Measurements from ENCODE around the gene RSPO1. TPM values are rescaled to one million over a fixed set of nuclear protein-coding genes. Genes with fewer than 3 reads are reported as not detected.
"Not testable (repeated sequence)": the region's sequence is repeated elsewhere in the genome, so short reads cannot be mapped to it uniquely, and the experiment has no call there.

RSPO1 gene
- total RNA-seq, 1 donor from 2014 or later = not detected

GRCh38 chr1:37614105-37614504 lies 20.6 kb downstream of the RSPO1 start:
- no peak for DNase-seq

- no peak for DNase-seq
These were observed 22.5 kb downstream of the RSPO1 start for GRCh38 chr1:37612186-37612585.

- DNase-seq = no peak
These were observed 24.7 kb downstream of the RSPO1 start for GRCh38 chr1:37609994-37610393.

- DNase-seq = no peak
These were observed 25.7 kb downstream of the RSPO1 start for GRCh38 chr1:37609002-37609401.

GRCh38 chr1:37606481-37607263 lies 28.0 kb downstream of the RSPO1 start:
- no peak for DNase-seq

- DNase-seq = no peak
These were observed 28.8 kb downstream of the RSPO1 start for GRCh38 chr1:37605806-37606474.

GRCh38 chr1:37605061-37605650 lies 29.5 kb downstream of the RSPO1 start:
- DNase-seq = no peak

- DNase-seq = no peak
These were observed 31.7 kb downstream of the RSPO1 start for GRCh38 chr1:37602750-37603694.

GRCh38 chr1:37601441-37601840 lies 33.3 kb downstream of the RSPO1 start:
- DNase-seq = no peak

GRCh38 chr1:37599940-37600339 lies 34.8 kb downstream of the RSPO1 start:
- no peak for DNase-seq

- no peak for DNase-seq
These were observed 38.5 kb downstream of the RSPO1 start for GRCh38 chr1:37596182-37596667.

- peak; percentile 89 for DNase-seq
These were observed 39.1 kb downstream of the RSPO1 start, which contains the start of gene GNL2 for GRCh38 chr1:37595440-37596181. TSS of gene GNL2 (minus strand) at chr1:37595937. CDS start at chr1:37595822, 115 bp downstream.

GRCh38 chr1:37593726-37594125 lies 41.0 kb downstream of the RSPO1 start:
- DNase-seq = no peak

GRCh38 chr1:37588939-37589338 lies 45.8 kb downstream of the RSPO1 start:
- no peak for DNase-seq

- DNase-seq = not testable (repeated sequence)
These were observed 50.1 kb downstream of the RSPO1 start for GRCh38 chr1:37584544-37584943.

- no peak for DNase-seq
These were observed 59.0 kb downstream of the RSPO1 start for GRCh38 chr1:37575692-37576091.

- DNase-seq = no peak
These were observed 59.7 kb downstream of the RSPO1 start for GRCh38 chr1:37574834-37575480.

- no peak for DNase-seq
These were observed 64.0 kb downstream of the RSPO1 start for GRCh38 chr1:37570528-37571334.

- DNase-seq = no peak
These were observed 67.7 kb downstream of the RSPO1 start for GRCh38 chr1:37567023-37567422.

GRCh38 chr1:37564892-37565291 lies 69.8 kb downstream of the RSPO1 start:
- no peak for DNase-seq

Data from occipital lobe (tissue), 2 donors.